SK-N-SH treated with all-trans-retinoic acid at 6 μM for 48 hours (cell line): Measurements from ENCODE around the gene GPR62.
A peak's percentile ranks its signal among the peaks of the same experiment; 100 is the strongest.

Source experiments
- ATAC-seq: fragments of 200-7000 bp; cut with Tn5 transposase; 3 replicates; pipeline ENCODE4 v1.9.1; 2020; ENCODE audit warnings: mild to moderate bottlenecking, moderate library complexity
- ARNTL ChIP-seq: fragments of 450-650 bp; formaldehyde crosslinking; IDR thresholded peaks from 2 replicates; pipeline ENCODE4 v1.5.0; 2020; ENCODE audit warnings: low read depth, mild to moderate bottlenecking, moderate library complexity, borderline replicate concordance
- CREB5 ChIP-seq: fragments of 250-450 bp; sonication (Bioruptor Pico); IDR thresholded peaks from 2 replicates; pipeline ENCODE4 v1.5.1; 2020; ENCODE audit warnings: low read depth, mild to moderate bottlenecking, moderate library complexity
- CSDC2 ChIP-seq: fragments of 250-450 bp; sonication (Bioruptor Pico); IDR thresholded peaks from 2 replicates; pipeline ENCODE4 v1.5.0; 2020; ENCODE audit warnings: mild to moderate bottlenecking, moderate library complexity
- CSRNP3 ChIP-seq: fragments of 250-450 bp; sonication (Bioruptor Pico); IDR thresholded peaks from 2 replicates; pipeline ENCODE4 v1.5.1; 2021; ENCODE audit warnings: mild to moderate bottlenecking, moderate library complexity
- ESRRG ChIP-seq: fragments of 250-450 bp; sonication (Bioruptor Pico); IDR thresholded peaks from 2 replicates; pipeline ENCODE4 v1.6.1; 2021; ENCODE audit warnings: mild to moderate bottlenecking
- GLIS3 ChIP-seq: fragments of 250-450 bp; sonication (Bioruptor Pico); IDR thresholded peaks from 2 replicates; pipeline ENCODE4 v1.5.0; 2020; ENCODE audit warnings: mild to moderate bottlenecking, moderate library complexity
- ISL1 ChIP-seq: fragments of 250-450 bp; sonication (Bioruptor Pico); IDR thresholded peaks from 2 replicates; pipeline ENCODE4 v2.1.2; 2022; ENCODE audit warnings: mild to moderate bottlenecking, moderate library complexity
- OSR1 ChIP-seq: fragments of 250-450 bp; sonication (Bioruptor Pico); IDR thresholded peaks from 2 replicates; pipeline ENCODE4 v1.8.0; 2022; ENCODE audit warnings: moderate library complexity, mild to moderate bottlenecking, inconsistent platforms
- PATZ1 ChIP-seq: fragments of 250-450 bp; sonication (Bioruptor Pico); IDR thresholded peaks from 2 replicates; pipeline ENCODE4 v1.8.0; 2020; ENCODE audit warnings: mild to moderate bottlenecking, moderate library complexity, borderline replicate concordance
- POU6F1 ChIP-seq: fragments of 250-450 bp; sonication (Bioruptor Pico); IDR thresholded peaks from 2 replicates; pipeline ENCODE4 v1.8.0; 2021; ENCODE audit warnings: low read depth, mild to moderate bottlenecking, moderate library complexity, borderline replicate concordance
- PPARA ChIP-seq: fragments of 250-450 bp; sonication (Bioruptor Pico); IDR thresholded peaks from 2 replicates; pipeline ENCODE4 v1.5.0; 2020; ENCODE audit warnings: mild to moderate bottlenecking, borderline replicate concordance
- RARB ChIP-seq: fragments of 250-450 bp; sonication (Bioruptor Pico); IDR thresholded peaks from 2 replicates; pipeline ENCODE4 v1.8.0; 2021; ENCODE audit warnings: mild to moderate bottlenecking, moderate library complexity
- SNAI2 ChIP-seq: fragments of 250-450 bp; sonication (Bioruptor Pico); IDR thresholded peaks from 2 replicates; pipeline ENCODE4 v1.5.0; 2020; ENCODE audit warnings: mild to moderate bottlenecking, moderate library complexity
- TCF4 ChIP-seq: fragments of 250-450 bp; sonication (Bioruptor Pico); IDR thresholded peaks from 2 replicates; pipeline ENCODE4 v1.8.0; 2021; ENCODE audit warnings: mild to moderate bottlenecking, moderate library complexity, borderline replicate concordance
- TOX ChIP-seq: fragments of 250-450 bp; sonication (Bioruptor Pico); IDR thresholded peaks from 2 replicates; pipeline ENCODE4 v1.8.0; 2021; ENCODE audit warnings: mild to moderate bottlenecking, moderate library complexity, borderline replicate concordance
- ZC3H10 ChIP-seq: fragments of 250-450 bp; sonication (Bioruptor Pico); IDR thresholded peaks from 2 replicates; pipeline ENCODE4 v1.5.1; 2021; ENCODE audit warnings: mild to moderate bottlenecking, moderate library complexity
- ZFP3 ChIP-seq: fragments of 250-450 bp; sonication (Bioruptor Pico); IDR thresholded peaks from 2 replicates; pipeline ENCODE4 v1.5.0; 2020; ENCODE audit warnings: mild to moderate bottlenecking, moderate library complexity
- ZFP30 ChIP-seq: fragments of 450-650 bp; formaldehyde crosslinking; IDR thresholded peaks from 2 replicates; pipeline ENCODE4 v1.5.0; 2022; ENCODE audit warnings: mild to moderate bottlenecking, moderate library complexity
- ZNF565 ChIP-seq: fragments of 450-650 bp; formaldehyde crosslinking; conservative IDR thresholded peaks from 2 replicates; pipeline ENCODE4 v1.5.0; 2020; ENCODE audit warnings: low read depth, mild to moderate bottlenecking, moderate library complexity
- ZNF70 ChIP-seq: fragments of 450-650 bp; formaldehyde crosslinking; IDR thresholded peaks from 2 replicates; pipeline ENCODE4 v1.5.0; 2020; ENCODE audit warnings: mild to moderate bottlenecking, moderate library complexity
- ZNF8 ChIP-seq: fragments of 450-650 bp; formaldehyde crosslinking; IDR thresholded peaks from 2 replicates; pipeline ENCODE4 v1.5.0; 2020; ENCODE audit warnings: mild to moderate bottlenecking, moderate library complexity

Gene GPR62

GRCh38 chr3:51938780-51939425 lies 16.3 kb upstream of the GPR62 start:
- ATAC-seq = no peak
- no peak for TF ChIP-seq RARB (CRISPR knock-in tag)
- no peak for TF ChIP-seq ARNTL (CRISPR knock-in tag)
- TF ChIP-seq CSRNP3 (CRISPR knock-in tag) = no peak
- no peak for TF ChIP-seq PPARA
- no peak for TF ChIP-seq ZNF565 (CRISPR knock-in tag)
- no peak for TF ChIP-seq OSR1 (CRISPR knock-in tag)
- TF ChIP-seq ZC3H10 (CRISPR knock-in tag) = no peak
- TF ChIP-seq TCF4 (CRISPR knock-in tag) = no peak
- TF ChIP-seq ZNF70 (CRISPR knock-in tag) = no peak
- TF ChIP-seq CREB5 = no peak
- TF ChIP-seq SNAI2 (CRISPR knock-in tag) = no peak

- ATAC-seq = no peak
- TF ChIP-seq CSDC2 (CRISPR knock-in tag) (no peak), PPARA (no peak), ZFP3 (CRISPR knock-in tag) (peak; percentile 95), ZNF70 (CRISPR knock-in tag) (no peak), GLIS3 (CRISPR knock-in tag) (no peak), TOX (no peak), OSR1 (CRISPR knock-in tag) (no peak), CREB5 (no peak)
- TF ChIP-seq, all 23 proteins: peak for 1
Observed at GRCh38 chr3:51940648-51941462, 14.3 kb upstream of the GPR62 start.

- TF ChIP-seq GLIS3 (CRISPR knock-in tag) = no peak
- ATAC-seq = no peak
Observed at GRCh38 chr3:51941463-51941797, 13.8 kb upstream of the GPR62 start.

- ATAC-seq = peak; percentile 94
- TF ChIP-seq ESRRG (CRISPR knock-in tag) (0 out of 2 replicates have a peak, but pooled peaks have one; percentile 35), ZFP3 (CRISPR knock-in tag) (0 out of 2 replicates have a peak, but pooled peaks have one; percentile 17), SNAI2 (CRISPR knock-in tag) (no peak), GLIS3 (CRISPR knock-in tag) (no peak), PPARA (no peak), CSDC2 (CRISPR knock-in tag) (no peak)
- TF ChIP-seq, all 23 proteins: peak for 2
Observed at GRCh38 chr3:51941798-51942602, 13.2 kb upstream of the GPR62 start, which contains the start of the genes PARP3 and RRP9. PARP3 (plus strand) TSS chr3:51942363; CDS start chr3:51943356, 993 bp downstream. RRP9 (minus strand) TSS chr3:51941904; CDS start chr3:51941867, 37 bp downstream.

- ATAC-seq = peak; percentile 54
- no peak for TF ChIP-seq ZFP30
- TF ChIP-seq RARB (CRISPR knock-in tag) = no peak
- TF ChIP-seq CREB5 = no peak
- no peak for TF ChIP-seq PATZ1 (CRISPR knock-in tag)
- TF ChIP-seq ISL1 = no peak
- TF ChIP-seq ESRRG (CRISPR knock-in tag) = no peak
- TF ChIP-seq POU6F1 = no peak
- TF ChIP-seq PPARA = no peak
- TF ChIP-seq OSR1 (CRISPR knock-in tag) = no peak
- no peak for TF ChIP-seq ARNTL (CRISPR knock-in tag)
- TF ChIP-seq ZNF8 (CRISPR knock-in tag) = no peak
- no peak for TF ChIP-seq ZNF565 (CRISPR knock-in tag)
Observed at GRCh38 chr3:51942603-51943450, 12.4 kb upstream of the GPR62 start.
